ENCODE results near the gene CDK5R1. TPM values are rescaled to one million over a fixed set of nuclear protein-coding genes. Genes with fewer than 3 reads are reported as not detected.

CDK5R1 gene
- total RNA-seq, 1 donor from 2014 or later: 1.8 TPM

GRCh38 chr17:32502013-32502412, 15.2 kb downstream of the CDK5R1 start:
- no peaks in the 10 kb centered on the region for H3K36me3 Mint-ChIP-seq (ENCODE audit: unreplicated experiment)
- no peaks in the 10 kb centered on the region for H3K27me3 Mint-ChIP-seq (ENCODE audit: unreplicated experiment)
- H3K9me3 Mint-ChIP-seq (ENCODE audit: unreplicated experiment): peaks cover 3% of the 10 kb centered on the region
- peaks cover 7% of the 10 kb centered on the region for H3K4me1 Mint-ChIP-seq (ENCODE audit: unreplicated experiment)
- no peak for DNase-seq (ENCODE audit: extremely low spot score, unreplicated experiment)
- no peak overlapping the region for H3K27ac Mint-ChIP-seq (ENCODE audit: unreplicated experiment)
- no peak for TF ChIP-seq CTCF (IDR thresholded peaks at IDR 0.05)
- H3K4me3 Mint-ChIP-seq (ENCODE audit: unreplicated experiment): no peak overlapping the region

DNA sequence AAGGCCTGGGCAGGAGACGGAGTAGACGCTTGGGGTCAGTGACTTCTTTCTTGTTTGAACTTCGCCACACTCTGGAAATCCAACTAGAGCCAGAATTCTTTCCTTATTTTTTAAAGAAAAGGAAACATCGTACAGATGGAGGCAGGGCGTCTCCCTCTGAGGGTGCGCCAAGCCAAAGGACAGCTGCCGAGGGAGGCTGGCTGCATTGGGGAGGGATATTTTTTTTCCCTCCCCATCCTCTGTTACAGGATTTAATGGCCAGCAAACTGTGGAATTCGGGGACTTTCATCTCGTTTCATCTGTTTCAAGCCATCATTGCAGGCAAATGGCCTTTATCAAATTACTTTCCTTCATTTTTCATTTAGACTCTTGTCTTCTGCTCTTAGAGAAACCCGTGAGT, 15.9 kb downstream of the CDK5R1 start:
- DNase-seq (ENCODE audit: extremely low spot score, unreplicated experiment): no peak
- peaks cover 3% of the 10 kb centered on the region for H3K9me3 Mint-ChIP-seq (ENCODE audit: unreplicated experiment)
- no peaks in the 10 kb centered on the region for H3K36me3 Mint-ChIP-seq (ENCODE audit: unreplicated experiment)
- TF ChIP-seq CTCF (IDR thresholded peaks at IDR 0.05): no peak
- no peak overlapping the region for H3K27ac Mint-ChIP-seq (ENCODE audit: unreplicated experiment)
- peaks cover 6% of the 10 kb centered on the region for H3K4me1 Mint-ChIP-seq (ENCODE audit: unreplicated experiment)
- no peaks in the 10 kb centered on the region for H3K27me3 Mint-ChIP-seq (ENCODE audit: unreplicated experiment)
- no peak overlapping the region for H3K4me3 Mint-ChIP-seq (ENCODE audit: unreplicated experiment)

GRCh38 chr17:32503251-32504165, 16.7 kb downstream of the CDK5R1 start:
- Mint-ChIP-seq H3K27me3 (ENCODE audit: unreplicated experiment) (no peaks in the 10 kb centered on the region), H3K4me1 (ENCODE audit: unreplicated experiment) (peaks cover 3% of the 10 kb centered on the region), H3K36me3 (ENCODE audit: unreplicated experiment) (no peaks in the 10 kb centered on the region), H3K9me3 (ENCODE audit: unreplicated experiment) (peaks cover 3% of the 10 kb centered on the region), H3K4me3 (ENCODE audit: unreplicated experiment) (no peak overlapping the region), H3K27ac (ENCODE audit: unreplicated experiment) (no peak overlapping the region)
- TF ChIP-seq CTCF (IDR thresholded peaks at IDR 0.05): no peak
- DNase-seq (ENCODE audit: extremely low spot score, unreplicated experiment): no peak

DNA sequence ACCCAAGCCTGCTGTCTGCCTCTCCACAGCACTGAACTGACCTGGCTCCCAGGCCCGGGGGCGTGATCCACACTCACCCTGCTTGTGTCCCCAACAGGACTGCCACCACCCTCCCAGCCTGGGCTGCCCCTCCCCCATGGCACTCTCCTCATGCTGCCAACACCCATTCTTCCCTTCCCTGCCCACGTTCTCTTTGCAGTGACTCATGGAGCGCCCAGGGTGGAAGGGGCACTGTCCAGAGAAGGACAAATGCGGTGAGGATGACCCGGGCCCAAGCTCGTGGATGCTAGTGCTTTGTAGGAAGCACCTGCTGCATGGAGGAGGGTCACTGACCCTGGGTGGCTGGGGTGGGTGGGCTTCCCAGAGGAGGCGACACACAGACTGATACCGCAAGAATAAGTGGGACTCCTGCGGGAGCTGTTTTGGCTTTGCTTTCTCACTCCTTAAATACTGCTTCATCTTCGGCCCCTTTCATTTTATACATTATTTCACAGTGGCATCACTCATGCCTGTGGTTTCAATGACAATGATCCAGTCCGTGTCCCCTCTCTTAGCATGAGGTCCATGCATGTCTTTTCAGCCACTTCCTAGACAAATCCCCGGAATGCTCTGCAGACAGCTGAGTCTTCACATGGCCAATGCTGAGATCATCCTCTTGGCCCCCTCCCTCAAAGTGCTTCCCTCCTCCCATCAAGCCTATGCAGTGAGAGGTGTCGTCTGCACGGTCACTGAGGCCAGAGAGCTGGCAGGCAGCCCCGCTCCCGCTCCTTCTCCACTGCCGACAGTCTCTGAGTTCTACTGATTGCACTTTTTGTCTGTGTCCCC, 17.6 kb downstream of the CDK5R1 start:
- Mint-ChIP-seq H3K27me3 (ENCODE audit: unreplicated experiment) (no peaks in the 10 kb centered on the region), H3K9me3 (ENCODE audit: unreplicated experiment) (peaks cover 3% of the 10 kb centered on the region), H3K4me3 (ENCODE audit: unreplicated experiment) (no peak overlapping the region), H3K4me1 (ENCODE audit: unreplicated experiment) (peaks cover 3% of the 10 kb centered on the region), H3K27ac (ENCODE audit: unreplicated experiment) (no peak overlapping the region), H3K36me3 (ENCODE audit: unreplicated experiment) (no peaks in the 10 kb centered on the region)
- TF ChIP-seq CTCF (IDR thresholded peaks at IDR 0.05): no peak
- no peak for DNase-seq (ENCODE audit: extremely low spot score, unreplicated experiment)

GRCh38 chr17:32508926-32509325, 22.1 kb downstream of the CDK5R1 start:
- DNase-seq (ENCODE audit: extremely low spot score, unreplicated experiment): no peak
- H3K27me3 Mint-ChIP-seq (ENCODE audit: unreplicated experiment): no peaks in the 10 kb centered on the region
- H3K9me3 Mint-ChIP-seq (ENCODE audit: unreplicated experiment): no peaks in the 10 kb centered on the region
- H3K27ac Mint-ChIP-seq (ENCODE audit: unreplicated experiment): no peak overlapping the region
- H3K4me3 Mint-ChIP-seq (ENCODE audit: unreplicated experiment): no peak overlapping the region
- TF ChIP-seq CTCF (IDR thresholded peaks at IDR 0.05): no peak
- peaks cover 3% of the 10 kb centered on the region for H3K4me1 Mint-ChIP-seq (ENCODE audit: unreplicated experiment)
- H3K36me3 Mint-ChIP-seq (ENCODE audit: unreplicated experiment): no peaks in the 10 kb centered on the region

Data from osteocyte (in vitro differentiated cells).